GM12801 (cell line): ENCODE measurements around the gene CALHM2.

Source experiments
- CTCF ChIP-seq: IDR thresholded peaks from one replicate; pipeline ENCODE4 v1.5.1; 2011; ENCODE audit warnings: control low read depth; ENCODE audit not compliant: insufficient read length; ENCODE audit errors: extremely low read depth

The CALHM2 gene

GRCh38 chr10:103423748-103424147 lies 28.4 kb downstream of the CALHM2 start:
- no peak for TF ChIP-seq CTCF

GRCh38 chr10:103419101-103419500 lies 33.1 kb downstream of the CALHM2 start:
- TF ChIP-seq CTCF = no peak

GRCh38 chr10:103417601-103418000 lies 34.6 kb downstream of the CALHM2 start:
- TF ChIP-seq CTCF = no peak

- TF ChIP-seq CTCF = no peak
Measured at GRCh38 chr10:103416436-103417147, 35.6 kb downstream of the CALHM2 start.

GRCh38 chr10:103415581-103415980 lies 36.6 kb downstream of the CALHM2 start:
- no peak for TF ChIP-seq CTCF

GRCh38 chr10:103413564-103413963 lies 38.6 kb downstream of the CALHM2 start:
- TF ChIP-seq CTCF = no peak

- TF ChIP-seq CTCF = no peak
Measured at GRCh38 chr10:103397191-103397825, 54.9 kb downstream of the CALHM2 start.
